HG03460 (cell line): ENCODE results near the gene SH3RF3.

Experiments
- ATAC-seq: cut with Tn5 transposase; IDR thresholded peaks from one replicate; pipeline ENCODE4 v1.9.1; 2021; ENCODE audit not compliant: unreplicated experiment

The SH3RF3 gene

DNA sequence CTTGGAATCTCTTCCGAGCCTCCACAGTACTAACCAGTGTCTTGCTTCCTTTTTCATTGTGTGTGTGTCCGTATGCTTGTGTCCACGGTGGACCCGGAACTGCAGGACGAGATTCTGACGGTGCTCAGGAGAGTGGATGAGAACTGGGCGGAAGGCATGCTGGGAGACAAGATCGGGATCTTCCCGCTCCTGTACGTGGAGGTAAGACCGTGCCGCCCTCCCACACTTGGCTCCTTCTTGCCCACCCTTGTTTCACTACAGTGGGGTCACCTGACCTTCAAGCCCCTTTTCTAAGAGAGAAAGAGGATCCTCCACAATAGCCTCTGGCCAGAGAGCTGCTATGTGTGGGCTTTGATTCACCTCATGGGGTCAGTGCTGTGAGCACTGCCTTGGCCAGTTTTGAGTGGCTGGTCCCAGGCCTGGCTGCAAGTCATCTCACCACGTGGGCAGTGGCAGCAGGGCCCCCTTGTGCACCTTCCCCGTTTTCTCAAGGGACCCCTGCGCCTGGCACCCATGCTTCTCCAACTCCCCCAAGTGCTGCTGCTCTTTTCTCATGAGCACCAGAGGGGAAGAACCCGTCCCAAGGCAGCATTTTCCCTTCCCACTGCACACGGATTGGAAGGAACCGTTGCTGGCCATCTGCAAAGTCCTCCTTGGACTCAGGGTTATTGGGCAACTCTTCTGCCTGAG, 242.6 kb downstream of the SH3RF3 start:
- no peak for ATAC-seq

DNA sequence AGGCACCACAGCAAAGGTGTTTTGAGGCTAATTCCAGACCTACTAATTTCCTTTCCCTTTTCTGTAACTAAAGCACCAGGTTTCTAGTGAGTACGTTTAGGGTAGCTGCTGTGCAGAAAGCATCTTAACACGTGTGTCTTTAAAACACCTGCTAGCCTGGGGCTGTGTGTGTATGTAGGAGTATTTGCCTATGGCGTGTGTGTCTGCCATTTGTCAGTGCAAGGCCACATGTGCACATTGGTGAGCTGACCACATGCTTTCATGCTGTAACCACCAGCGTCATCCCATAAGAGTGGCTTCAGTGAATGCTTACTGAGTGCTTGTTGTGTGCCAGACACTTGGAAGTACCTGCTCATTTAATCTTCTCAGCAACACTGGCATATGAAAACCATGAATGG, 243.2 kb downstream of the SH3RF3 start:
- no peak for ATAC-seq

DNA sequence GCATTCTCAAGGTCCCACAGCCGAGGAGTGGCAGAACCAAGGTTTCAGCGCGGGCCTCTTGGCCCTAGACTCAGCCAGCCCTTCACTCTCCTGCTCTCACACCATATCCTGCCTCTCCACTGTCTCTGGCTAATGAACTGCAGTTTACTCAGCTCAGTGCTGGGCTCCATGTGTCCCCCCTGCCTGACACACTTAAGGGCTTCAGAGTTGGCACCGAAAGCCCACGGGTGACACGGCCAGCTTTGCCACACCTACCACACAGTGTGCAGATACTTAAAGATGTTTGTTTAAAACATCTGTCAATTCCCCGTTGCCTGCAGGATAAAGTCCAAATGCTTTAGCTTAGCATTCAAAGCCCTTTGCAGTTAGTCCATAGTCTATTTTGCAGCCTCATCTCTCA, 243.6 kb downstream of the SH3RF3 start:
- ATAC-seq, result no peak

DNA sequence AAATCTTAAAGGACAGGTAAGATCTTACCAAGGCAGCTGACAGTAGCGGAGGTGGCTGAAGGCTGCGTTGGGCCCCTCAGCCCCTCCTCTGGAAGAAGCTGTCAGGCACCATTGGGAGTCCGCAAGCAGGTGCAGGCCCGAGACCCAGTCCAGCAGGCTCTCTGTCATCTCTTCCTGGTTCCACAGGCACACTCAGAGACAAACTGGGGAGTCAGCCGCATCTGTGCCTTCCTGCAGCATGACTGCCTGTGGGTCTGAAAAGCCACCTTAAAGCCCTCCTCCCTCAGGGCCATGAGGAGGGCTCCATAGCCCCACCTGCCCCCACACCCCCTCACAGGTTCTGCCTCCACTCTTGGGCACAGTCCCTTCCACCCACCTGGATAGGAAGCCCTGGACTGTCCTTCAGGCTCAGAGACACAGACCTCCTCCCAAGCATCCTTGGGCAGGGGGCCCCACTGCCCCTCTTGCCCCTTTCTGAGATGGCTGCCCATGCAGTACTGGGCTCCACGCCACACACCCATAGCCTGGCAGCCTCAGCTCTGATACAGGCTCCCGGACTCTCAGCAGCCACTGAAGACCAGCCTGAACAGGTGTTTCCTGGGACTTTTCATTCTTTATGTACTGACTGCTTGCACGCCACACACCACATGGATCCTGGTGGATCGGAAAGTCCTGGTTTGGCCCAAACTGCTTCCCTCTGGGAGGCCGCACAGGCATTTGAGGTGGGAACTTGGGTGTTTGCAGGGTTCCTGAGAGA, 245.0 kb downstream of the SH3RF3 start:
- no peak for ATAC-seq

DNA sequence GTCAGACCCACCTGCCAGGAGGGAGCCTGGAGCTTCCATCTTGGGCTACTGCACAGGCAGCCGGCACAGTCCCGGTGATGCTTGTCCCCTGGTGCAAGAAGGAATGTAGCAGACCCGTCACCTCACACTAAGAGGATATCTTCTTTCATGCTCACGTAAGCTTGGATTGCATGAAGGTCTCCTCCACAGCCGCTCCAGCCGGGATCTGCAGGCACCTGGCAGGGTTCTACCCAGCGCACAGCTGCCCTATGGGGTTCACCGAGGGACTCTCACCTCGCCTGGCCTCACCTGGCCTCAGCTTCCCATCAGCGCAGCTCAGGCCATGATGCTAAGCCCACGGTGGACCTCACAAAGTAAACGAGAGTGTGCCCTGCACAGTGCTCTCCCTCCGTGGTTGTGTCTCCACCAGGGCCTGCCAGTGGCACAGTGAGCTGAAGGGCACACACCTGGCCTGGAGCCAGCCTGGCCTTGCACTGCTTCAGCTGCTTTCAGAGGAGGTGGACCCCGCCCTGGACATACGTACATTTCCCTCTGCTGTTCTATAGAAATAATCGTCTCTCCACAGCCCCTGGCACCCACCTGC, 245.6 kb downstream of the SH3RF3 start:
- ATAC-seq, result no peak

DNA sequence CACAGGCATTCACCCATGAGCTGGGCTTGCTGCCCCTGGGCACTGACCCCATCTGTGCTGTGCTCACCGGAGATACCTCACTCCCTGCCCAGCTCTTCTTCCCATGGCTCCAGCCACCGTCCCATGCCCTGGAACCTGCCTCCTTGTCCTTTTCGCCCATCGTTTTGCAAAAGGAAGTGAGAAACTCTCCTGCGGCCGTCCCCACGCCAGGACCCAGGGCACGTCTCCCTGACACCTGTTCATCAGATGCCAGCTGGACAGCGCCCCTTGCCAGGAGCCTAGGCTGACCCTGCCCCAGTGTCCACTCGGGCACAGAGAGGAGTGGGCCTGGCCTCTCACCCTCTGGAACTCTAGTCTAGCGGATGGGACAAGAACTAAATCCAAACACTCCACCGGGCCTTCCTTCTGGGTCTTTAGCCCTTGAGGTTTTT, 246.1 kb downstream of the SH3RF3 start:
- no peak for ATAC-seq

DNA sequence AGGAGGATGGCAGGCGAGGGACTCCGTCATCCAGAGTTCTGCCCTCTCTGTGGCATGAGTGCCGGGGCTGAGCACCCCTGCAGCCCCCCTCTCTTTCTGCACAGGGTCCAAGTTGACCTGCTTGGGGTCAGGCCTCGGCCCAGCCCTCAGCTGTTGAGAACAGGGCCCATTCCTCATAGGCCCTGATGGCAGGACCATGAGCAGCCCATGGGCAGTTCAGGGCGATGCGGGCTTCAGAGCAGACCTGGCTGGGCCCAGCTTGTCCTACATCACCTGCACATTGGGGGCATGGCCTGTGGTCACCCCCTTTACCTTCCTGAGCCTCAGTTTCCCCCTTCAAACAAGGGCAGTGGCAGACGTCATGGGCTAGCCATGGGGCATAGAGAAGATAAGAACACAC, 246.7 kb downstream of the SH3RF3 start:
- no peak for ATAC-seq

DNA sequence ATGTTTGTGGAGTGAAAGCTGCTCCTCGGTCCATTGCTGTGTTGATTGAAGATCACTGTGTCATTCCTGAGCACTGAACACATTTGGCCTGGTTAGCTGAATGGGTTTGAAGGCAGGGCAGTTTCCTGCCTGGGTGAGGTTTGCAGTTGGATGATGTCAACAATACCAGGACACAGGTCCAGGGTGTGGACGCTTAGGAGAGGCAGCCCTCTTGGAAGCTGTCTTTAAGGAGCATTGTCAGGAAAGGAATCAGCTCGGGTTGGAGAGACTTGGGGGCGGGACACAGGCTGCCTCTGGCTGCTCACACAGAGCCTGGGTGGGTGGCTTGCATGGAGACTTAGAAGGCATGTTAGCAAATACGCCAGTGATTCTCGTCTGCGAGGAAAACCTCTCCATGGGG, 247.1 kb downstream of the SH3RF3 start:
- no peak for ATAC-seq

DNA sequence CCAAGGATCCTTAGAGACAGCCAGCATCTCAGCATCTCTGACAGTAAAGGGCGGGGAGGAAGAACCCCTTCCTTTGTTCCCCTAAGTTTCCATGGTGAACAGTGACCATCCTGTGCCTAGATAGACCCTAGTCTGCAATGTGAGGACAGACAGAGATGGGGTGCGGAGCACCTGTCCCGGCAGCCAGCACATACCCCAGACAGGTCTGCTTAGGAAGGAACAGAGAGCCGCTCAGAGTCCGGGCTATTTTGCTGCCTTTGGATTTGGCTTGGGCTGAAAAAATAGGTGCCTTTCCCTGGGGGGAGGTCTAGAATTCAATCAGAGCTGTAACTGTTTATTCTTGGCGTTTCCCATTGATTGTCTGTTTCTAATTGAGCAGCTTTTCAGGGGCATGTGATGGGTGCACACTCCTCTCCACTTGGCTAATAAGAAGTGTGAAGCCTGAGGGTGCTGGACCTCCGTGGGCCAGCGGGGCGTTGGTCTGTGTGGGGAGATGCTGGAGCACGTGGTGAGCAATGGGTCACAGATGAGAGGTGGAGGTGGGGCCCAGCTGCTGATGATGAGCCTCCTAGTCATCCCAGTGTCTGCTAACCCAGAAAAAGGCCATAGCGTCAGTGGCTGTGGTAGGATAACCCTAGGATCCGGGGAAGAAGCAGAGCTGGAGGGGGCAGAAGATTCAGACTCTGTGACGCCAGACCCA, 247.9 kb downstream of the SH3RF3 start:
- ATAC-seq, result no peak

DNA sequence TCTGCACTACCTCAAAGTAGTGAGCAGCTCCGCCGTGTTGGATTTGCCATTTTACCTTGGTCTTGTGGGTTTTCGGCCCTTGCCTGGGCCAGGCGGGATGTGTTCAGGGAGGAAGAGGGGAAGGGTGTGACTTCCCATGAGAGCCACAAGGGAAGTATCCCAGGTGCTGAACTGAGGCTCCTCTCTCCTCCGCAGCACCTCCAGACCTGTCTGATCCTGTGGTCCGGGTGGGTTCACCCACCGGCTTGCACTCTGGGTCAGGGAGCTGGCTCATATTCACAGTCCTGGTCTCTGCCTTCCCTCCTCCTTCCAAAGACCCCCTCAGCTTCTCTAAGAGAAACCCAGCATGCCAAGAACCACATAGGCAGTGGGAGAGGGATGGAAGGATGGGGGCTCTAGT, 249.0 kb downstream of the SH3RF3 start:
- ATAC-seq, result no peak

DNA sequence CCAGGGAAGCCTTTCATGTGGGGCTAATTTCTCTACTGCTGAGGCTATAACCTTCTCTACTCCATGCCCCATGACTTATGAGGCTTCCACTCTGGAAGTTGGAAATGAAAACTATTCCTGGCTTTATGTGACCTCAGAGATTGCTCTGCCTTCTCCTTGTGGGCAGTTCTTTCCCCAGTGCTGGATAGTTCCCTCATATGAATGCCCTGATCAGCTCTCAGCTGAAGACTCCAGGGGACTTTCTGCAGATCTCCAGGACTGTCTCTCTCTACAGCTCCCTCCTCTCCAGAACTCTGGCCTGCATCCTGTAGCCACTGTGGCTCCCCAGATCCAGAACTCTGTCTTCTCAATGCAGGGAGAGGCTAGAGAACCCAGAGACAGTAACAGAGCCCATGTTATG, 249.7 kb downstream of the SH3RF3 start:
- no peak for ATAC-seq

DNA sequence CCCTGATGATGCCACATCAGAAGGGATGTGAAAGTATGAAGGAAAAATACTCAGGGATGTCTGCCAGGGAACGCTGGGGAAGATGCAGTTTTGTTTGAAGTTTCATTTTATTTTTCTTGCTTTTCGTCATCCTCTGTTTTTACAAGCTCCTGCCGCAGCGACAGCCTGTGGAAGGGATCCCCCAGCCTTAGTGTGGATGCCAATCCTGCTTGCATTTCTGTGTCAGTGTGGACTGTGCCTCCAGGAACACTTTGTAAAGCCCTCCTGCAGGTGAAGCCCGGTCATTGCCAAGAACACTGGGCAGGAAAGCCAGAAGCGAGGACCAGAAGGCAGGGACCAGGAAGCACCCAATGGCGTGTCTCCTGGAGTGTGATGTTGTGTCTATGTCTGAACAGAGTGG, 250.5 kb downstream of the SH3RF3 start:
- no peak for ATAC-seq

DNA sequence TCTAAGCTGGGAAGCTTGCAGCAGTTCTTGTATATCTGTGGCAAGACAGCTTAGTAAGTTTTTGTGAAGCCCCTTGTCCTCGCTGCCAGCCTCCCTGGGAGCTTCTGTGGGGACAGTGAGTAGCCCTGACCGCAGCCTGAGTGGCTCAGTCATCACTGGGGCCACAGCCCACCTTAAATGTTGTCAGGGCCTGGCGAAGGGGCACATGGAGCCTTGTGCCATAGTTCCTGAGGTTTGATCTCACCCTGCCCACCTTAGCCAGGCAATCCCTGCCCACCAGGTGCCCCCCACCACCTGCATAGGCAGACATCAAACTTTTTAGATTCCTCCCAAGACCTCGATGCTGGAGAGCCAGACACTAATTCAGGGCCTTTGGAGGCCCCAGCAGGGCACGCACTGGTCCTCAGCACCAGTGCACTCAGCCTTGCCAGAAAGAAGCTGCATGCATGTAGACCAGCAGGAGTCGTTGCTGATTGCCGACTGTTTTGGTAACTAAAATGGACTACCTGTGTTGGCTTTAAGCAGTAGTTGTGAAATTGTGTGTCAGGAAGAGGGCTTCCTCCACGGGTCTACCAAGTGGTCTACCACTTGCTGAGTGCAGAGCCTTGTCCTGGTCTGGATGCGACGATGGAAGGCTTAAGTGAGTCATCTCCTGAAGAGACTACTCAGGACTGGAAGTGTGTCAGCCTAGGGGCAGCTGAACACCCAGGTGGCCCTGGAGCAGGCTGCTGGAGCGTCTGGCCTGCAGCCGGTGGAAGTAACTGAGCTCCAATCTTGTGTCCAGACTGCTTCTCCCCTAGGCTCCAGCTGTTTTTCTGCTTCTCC, 251.7 kb downstream of the SH3RF3 start:
- no peak for ATAC-seq

DNA sequence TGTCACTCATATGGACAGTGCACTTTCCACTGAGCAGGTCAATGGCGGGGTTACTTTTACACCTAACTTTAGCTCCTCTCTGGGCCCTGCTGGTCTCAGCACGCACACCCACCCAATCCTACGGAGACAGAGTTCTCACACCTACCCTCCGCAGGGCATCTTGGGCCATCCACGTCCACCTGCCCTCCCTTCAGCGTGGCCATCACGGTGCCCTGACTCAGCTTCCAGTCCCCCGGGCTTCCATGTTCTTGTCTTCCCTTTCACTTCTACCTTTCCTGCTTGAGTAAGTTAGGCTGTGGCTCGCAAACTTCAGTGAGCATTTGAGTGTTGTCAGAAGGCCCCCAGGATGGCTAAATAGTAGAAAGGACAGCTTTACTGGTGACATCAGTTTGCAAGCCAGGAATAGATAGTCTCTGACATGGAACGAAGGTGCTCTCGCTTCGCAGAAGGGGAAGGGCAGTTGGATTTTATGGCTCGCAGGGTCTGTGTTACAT, 252.4 kb downstream of the SH3RF3 start:
- no peak for ATAC-seq

DNA sequence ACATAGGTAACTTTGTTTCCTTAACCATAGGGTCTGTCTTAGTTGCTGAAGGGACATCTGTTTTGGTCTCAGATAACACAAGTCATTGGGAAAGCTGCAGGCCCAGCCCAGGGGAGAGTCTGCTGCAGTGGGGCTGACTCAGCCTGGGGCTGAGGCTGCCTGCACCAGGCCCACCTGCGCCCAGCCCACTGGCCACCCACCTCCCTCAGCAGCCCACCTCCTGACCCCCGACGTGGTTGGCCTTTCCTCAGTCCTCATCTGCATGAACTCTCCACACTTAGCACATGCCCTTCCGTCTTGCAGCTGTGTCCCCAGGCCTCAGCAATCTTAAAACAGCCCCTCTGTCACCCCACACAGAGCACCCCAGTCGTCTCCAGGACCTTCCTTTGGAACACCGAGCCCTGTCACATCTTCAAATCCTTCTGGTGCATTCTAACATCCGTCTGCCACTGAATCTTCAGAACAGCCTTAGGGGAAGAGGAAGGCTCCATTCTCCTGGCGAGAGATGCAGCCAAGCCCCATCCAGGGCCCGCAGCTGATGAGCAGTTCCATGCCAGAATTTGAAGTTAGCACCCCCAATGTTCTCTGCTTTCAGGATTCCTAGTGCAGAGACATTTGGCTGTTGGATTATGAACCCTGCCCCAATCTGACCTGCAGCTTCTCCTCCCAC, 253.4 kb downstream of the SH3RF3 start:
- ATAC-seq, result no peak

DNA sequence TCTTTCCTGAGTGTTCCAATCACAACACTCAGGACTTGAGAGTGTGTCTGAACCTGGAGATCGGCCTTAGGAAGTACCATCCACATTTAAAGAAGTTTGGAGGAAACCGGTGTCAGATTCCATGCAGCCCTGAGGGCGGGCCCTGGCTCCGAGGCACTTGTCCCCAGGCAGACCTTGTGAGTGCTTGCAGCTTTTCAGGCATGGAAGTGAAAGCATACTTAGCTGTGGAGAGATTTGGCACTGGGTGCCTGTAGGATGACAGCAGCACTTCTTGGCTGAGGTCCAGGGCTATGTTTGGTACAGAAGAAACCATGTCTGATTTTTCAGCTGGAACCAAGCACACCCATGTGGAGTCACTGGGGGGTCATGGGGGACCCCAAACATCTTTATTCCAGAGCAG, 253.9 kb downstream of the SH3RF3 start:
- ATAC-seq, result no peak

DNA sequence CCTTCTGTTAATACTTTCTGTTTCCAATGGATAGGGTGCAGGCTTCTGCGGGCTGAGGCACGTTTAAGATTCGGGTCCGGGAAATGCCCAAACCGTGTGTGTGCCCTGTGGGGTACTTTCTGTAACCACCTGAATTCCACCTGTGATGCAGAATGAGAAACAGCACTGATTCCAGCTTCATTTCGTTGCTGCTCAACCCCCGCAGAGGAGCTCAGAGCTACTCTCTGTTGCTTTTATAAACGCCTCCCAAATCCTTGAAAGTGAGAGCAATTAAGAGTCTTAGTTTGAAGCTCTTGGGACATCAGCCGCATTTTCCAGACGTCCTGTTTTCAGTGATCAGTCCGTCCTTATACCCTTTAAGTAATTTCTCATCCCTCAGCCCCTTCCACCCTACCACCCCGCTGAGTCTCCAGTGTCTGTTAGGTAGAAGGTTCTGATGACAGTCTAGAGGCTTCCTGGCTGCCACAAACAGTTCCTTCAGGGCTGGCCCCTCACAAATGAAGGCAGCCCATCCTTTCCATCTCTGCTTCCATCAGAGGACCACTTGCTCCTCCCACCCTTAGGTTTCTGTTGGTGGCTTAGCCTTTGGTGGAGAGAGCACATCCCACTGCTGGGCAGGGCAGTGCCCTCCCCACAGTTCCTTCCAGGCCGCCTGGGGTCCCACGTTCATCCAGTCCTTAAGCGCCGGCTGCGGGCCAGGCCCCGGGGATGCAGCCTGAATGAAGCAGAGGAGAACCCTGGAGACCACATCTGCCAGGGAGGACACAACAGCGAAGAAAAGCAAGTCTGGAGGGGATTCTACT, 254.7 kb downstream of the SH3RF3 start:
- no peak for ATAC-seq

DNA sequence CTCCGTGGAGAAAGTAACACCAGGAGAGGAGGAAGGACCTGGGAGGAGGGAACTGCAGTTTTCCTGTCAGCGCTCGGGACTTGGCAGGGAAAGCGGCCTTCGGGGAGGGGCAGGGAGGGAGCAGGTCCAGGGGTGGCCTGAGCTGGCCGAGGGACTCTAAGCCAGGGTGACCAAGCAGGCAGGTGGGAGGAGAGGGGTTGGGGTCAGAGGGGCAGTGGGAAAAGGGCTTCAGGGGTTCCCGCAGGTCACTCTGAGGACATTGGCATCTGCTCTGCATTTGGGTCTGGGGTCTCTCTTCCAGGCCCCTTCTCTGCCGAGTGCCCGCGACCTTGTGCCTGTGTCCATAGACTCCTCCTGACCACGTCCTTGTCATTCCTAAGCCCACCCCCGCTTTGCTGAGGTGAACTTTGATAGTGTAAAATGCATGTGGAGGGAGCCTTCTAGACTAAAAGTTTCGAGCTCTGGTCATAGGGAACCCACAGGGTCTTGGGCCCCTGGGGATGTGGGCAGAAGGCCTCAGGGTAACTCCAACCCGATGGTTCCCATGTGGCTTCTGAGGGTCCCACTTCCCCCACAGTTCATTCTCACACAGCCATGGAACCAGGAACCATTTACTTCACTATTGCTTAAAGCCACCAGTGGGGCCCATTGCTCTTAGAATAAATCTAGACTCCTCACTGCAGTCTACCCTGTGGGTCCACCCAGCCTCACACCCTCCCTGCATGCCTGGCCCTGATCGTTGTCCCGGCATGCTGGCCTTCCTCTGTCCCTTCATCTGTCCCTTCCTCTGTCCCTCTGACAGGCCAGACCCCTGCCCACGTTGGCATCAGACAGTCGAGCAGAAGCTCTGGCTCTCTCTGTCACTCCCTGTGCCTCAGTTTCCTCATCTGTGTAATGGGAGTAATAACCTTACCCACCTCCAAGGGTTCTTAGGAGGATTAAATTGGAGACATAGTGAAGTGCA, 255.6 kb downstream of the SH3RF3 start:
- no peak for ATAC-seq
